Gastrocnemius medialis (tissue), 4 donors: ENCODE measurements around the gene CHRM5.

Experiments
- POLR2A ChIP-seq, 2 donors: fragments of 450-650 bp; IDR thresholded peaks; one replicate each; pipeline ENCODE4 v1.6.1; 2017; ENCODE audit warnings: antibody characterized with exemption in 2 of 2, mild to moderate bottlenecking in 2 of 2, moderate library complexity in 2 of 2
- TF ChIP-seq, protein P1 (sequence below), 5 experiments: fragments of 450-650 bp in 3 of 5; fragments of 200-600 bp in 2 of 5; sonication (generic) in 2 of 5; IDR thresholded peaks in 4 of 5; conservative IDR thresholded peaks in 1 of 5; 1 replicate in 4 of 5; 2 replicates in 1 of 5; pipeline ENCODE4 v1.5.1; 2016 to 2019; ENCODE audit warnings: antibody characterized with exemption in 5 of 5, mild to moderate bottlenecking in 3 of 5, moderate library complexity in 3 of 5

DNA sequence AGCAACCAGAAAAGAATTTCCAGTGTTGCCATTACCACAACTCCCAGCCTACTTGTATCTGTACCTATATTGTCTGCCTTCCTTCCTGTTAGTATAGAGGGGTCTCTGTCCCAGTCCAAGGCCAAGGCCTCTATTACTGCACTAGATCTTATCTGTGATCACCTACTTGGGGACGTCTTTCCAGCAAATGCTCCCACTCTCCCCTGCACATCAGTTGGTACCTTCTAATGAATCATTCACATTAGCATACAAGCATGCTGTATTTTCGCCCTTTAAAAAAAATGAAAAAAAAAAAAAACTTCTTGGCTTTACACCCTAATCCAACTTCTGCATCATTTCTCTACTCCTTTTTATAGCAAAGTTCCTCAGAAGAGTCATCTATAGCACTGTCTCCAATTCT lies 75.5 kb downstream of the CHRM5 start:
- no peak for TF ChIP-seq POLR2A (IDR thresholded peaks at IDR 0.05)
- TF ChIP-seq, protein P1, sequence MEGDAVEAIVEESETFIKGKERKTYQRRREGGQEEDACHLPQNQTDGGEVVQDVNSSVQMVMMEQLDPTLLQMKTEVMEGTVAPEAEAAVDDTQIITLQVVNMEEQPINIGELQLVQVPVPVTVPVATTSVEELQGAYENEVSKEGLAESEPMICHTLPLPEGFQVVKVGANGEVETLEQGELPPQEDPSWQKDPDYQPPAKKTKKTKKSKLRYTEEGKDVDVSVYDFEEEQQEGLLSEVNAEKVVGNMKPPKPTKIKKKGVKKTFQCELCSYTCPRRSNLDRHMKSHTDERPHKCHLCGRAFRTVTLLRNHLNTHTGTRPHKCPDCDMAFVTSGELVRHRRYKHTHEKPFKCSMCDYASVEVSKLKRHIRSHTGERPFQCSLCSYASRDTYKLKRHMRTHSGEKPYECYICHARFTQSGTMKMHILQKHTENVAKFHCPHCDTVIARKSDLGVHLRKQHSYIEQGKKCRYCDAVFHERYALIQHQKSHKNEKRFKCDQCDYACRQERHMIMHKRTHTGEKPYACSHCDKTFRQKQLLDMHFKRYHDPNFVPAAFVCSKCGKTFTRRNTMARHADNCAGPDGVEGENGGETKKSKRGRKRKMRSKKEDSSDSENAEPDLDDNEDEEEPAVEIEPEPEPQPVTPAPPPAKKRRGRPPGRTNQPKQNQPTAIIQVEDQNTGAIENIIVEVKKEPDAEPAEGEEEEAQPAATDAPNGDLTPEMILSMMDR (IDR thresholded peaks at IDR 0.05 in 4 of 5, conservative IDR thresholded peaks at IDR 0.05 in 1 of 5): no peak
